ENCODE results near the gene ASCL3.
"Not testable (repeated sequence)": the region's sequence is repeated elsewhere in the genome, so short reads cannot be mapped to it uniquely, and the experiment has no call there.

Gene ASCL3

DNA sequence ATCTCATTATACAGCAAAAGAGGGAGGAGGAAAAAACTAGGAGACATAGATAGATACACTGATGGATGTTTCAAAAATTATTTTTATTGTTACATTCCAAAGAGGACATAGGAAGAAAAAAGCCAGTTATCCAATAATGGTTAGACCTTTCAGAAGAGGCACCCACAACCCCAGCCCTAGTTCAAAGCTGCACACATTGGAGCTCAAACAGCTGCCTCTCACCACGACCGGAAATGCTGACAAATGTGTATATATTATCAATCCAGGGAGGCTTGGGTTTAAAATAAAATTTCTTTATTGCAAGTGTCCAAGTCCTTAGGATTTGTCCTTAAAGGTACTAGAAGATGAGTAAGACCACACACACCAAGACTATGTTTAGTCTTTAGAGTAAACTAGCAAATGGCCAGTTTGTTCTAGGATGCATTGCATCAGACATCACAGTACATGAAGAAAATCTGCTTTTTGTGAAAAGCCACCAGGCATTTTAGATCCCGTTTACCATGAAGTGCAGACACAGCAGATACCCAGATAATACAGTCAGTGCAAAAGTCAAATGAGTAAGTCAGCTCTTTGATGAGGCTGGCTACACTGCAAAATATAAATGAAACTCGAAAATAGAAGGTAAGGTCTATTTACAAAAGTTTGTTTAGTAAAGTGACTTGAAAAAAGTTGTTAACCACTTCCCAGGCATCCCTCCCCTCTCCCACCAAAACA, 4.6 kb upstream of the ASCL3 start:
- no peak for FAIRE-seq

DNA sequence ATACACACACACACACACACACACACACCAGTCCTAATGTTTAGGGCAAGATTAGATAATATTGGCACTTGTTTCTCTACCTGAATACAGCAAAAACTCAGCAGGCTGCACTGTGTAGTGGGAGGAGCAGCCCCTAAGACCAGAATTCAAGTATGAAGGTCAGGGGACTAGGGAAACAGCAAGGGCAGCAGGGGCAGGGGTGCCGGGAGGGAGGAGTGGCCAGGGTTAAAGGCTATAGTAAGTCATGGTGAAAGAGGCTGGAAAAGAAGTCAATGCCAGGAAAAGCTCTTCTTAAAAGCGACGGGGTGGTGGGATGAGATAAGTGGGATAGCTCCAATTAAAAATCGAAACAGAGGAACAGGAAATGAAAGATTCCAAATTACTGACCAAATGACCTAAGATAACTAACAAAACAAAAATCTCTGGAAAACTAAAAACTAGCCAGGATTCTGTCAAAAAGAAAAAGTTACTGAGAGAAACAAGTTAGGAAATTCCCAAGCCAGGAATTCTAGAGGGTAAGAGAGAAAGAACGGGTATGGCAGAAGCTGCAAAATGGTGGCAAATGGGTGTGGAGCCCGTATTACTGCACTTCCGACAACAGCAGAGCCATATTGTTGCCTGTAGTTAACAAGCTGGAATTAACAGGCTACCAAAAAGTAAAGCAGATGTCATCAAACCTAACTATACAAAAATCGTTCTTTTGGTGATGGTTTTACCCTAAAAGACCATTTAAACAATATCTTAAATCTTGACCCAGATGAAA, 1.3 kb downstream of the ASCL3 start:
- FAIRE-seq: no peak

DNA sequence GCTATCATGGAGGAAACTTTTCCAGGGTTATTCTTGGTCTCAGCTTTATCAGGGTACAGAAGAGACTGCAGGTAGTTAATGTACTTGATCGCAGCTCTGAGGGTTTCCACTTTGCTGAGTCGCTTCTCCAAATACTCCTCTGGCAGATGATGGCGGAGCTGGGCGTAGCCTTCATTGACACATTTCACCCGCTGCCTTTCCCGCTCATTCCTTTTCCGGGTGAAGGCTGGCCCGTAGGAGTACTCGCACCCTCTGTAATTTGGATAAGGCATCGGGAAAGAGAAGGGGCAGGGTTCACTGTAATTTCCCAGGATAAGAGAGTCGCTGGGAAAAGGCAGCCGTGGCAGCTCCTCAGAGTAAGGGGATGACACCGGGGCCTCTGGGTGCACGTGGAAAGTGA, 5.2 kb downstream of the ASCL3 start:
- FAIRE-seq: no peak

DNA sequence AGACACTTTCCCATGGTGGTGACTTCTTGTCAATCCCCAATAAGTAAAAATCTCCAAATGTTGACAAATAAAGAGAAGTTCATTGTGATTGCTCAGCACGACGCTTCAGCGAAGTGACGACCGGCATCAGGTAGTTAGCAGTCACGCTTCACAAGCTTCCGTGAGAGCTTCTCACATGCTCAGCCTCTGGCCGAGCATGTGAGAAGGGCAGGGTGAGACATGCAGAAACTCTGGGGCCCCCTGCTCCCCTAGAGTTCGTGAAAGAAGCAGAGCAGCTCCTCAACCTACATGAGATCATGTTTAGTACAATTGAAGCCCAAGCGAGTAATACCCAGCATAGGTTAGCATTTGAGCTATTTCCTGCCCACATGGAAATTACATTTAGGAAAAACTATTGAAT, 5.7 kb downstream of the ASCL3 start:
- FAIRE-seq: no peak

DNA sequence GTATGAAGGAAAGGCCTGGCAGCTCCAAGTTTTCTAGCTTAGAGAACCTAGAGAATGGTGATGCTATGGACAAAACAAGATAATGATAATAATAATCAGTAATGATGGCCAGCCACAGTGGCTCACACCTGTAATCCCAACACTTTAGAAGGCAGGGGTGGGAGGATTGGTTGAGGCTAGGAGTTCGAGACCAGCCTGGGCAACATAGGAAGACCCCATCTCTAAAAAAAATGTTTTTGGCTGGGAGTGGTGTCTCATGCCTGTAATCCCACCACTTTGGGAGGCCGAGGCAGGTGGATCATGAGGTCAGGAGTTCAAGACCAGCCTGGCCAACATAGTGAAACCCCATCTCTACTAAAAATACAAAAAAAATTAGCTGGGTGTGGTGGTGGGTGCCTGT, 7.0 kb downstream of the ASCL3 start:
- not testable (repeated sequence) for FAIRE-seq

DNA sequence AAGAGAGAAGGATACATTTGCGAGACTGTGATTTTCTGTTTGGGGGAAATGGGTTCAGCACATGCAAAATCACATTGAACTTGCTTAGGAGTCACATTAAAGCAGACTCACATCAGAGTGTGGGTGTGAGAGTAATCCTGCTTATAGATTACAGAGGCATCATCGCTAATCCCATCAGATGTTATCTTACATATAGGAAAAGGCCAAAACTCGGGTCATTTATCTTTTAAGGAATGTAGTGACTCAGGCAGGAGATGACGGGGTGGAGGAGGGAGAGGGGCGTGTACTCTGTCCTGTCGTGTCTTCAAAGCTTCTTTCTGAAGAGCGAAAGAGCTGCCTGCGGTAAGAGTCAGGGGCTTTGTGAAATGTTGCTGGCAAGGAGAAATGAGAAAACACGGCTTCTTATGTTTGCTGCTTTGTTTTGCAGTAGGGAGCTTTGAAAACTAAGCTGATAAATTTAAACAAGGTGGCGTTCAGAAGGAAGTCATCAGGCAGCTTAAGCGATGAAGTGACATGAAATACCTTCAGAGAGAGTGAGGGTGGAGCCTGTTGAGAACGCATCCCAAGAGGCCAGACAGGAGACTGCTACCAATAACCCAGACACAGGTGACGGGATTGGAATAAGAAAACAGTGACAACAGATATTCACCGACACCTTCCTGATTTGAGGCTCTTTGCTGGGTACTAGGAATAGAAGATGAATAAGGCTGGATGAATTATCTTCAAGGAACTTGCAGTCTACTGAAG, 7.9 kb downstream of the ASCL3 start:
- FAIRE-seq: no peak

DNA sequence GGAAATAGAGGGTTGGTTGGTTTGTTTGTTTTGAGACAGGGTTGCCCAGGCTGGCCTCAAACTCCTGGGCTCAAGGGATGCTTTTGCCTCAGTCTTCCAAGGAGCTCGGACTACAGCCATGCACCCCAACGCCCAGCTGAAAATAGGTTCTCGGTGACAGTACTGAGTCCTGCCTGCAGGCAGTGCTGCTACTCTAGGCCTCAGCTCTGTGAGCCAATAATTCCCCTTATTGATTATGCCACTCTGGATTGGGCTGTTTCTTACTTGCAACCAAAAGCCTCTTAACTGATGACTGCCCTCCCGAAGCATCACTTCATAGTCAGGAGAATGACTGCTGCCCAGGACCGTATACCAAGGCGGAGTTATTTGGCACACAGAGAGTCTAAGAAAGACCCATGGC, 8.9 kb downstream of the ASCL3 start:
- no peak for FAIRE-seq

DNA sequence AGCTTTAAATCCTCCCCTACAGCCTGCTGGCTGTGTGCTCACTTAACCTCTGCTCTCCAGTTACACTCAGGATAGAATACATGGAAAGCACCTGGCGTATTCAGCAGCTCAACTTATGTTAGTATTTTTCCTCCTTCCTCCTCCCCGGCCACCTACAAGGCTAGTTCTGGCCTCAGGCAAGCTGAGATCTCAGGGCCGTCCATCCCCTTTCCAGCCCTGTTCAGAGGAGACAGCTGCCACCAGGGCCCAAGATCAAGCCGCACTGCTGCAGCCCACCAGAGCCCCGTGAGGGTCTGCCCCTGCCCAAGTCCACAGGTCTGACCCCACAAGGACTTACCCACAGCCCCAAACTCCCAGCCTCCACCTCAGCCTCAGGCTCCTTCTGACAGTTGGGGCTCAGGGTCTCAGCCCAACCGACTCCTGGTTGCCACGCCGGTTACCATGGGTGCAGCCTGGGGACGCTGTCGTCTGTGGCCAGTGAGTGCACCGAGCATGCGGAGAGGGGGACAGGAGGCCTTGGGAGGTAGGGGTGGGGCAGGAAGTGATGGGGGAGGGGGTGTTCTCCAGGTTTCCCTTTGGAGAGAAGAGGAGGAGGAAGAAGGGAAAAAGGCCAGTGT, 10.1 kb downstream of the ASCL3 start, which contains the start of gene C11orf16:
TSS of gene C11orf16 (minus strand) at position 384 of the 617 bp plus-strand sequence. CDS start 639 bp downstream, outside the sequence.
- FAIRE-seq: no peak

DNA sequence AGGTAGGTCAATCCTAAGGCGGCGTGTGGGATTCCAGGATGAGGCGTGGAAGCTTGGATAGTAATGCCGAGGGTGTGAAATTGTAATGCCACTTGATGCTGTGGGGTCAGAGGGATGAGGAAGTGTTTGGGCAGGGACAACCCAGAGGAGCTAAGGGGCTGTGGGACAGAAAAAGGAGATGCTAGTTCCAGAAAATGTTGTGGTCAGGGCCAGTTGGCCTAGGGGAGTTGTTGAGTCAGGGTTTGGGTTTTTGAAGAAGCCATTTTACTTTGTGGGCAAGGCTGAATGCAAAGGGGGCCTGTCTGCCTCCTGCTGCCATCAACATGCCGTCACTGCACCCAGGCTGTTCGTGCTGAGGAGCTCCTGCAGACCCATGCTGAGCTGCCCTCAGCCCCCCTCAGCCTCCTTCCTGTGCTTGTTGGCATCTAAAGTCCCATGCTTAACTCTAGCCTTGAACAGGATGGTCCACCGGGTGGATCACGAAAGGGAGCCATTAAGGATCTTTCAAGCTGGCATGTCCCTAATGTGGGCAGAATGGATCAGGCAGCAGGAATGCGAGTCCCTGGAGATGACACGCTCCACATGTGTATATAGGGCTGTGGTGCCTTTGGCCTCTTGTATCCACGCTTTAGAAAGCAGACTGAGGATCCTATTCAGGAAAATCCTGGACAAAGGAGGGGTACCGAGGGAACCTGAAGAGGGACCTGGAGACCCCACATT, 12.2 kb downstream of the ASCL3 start:
- no peak for FAIRE-seq

DNA sequence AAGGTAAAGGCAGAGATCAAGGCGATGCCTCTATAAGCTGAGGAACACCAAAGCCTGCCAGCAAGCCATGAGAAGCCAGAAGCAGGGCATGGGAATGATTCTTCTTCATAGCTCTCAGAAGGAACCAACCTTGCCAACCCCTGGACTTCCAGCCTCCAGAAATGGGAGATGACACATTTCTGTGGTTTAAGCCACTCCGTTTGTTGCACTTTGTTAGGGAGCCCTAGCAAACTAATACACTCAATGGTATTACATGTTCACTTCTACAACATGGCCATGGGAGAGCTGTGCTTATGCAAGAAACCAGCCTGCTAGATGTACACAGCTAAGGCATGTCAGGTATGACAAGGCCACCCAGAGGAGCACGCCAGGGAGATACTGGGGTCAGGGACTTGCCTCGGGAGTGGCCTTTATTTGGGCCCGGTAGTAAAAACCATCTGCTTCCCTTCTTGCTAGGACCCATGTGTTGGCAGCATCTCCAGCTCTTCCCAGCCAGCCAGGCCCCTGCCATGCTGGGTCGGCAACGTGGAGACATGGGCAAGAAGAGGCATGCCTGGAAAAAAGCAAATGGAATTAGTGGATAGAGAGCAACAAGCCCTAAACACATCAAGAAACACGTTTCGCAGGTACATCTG, 13.7 kb downstream of the ASCL3 start:
- no peak for FAIRE-seq

DNA sequence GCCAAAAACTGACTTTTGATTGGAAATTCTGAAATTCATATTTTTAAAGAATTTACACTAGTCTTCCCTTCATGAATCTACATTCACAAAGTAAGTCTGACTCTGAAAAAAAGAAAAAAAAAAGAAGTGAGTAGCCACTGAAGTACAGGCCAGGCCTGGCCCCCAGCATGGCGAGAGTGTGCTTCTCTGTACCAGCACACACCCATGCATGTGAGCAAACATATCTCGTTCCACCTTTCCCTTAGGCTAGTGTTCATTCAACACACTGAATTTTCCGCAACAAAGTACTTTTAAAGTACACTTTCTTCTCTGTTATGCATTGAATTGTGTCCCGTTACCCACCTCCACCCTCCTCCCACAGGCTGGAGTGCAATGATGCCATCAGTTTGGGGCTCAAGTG, 14.6 kb downstream of the ASCL3 start:
- FAIRE-seq: no peak

DNA sequence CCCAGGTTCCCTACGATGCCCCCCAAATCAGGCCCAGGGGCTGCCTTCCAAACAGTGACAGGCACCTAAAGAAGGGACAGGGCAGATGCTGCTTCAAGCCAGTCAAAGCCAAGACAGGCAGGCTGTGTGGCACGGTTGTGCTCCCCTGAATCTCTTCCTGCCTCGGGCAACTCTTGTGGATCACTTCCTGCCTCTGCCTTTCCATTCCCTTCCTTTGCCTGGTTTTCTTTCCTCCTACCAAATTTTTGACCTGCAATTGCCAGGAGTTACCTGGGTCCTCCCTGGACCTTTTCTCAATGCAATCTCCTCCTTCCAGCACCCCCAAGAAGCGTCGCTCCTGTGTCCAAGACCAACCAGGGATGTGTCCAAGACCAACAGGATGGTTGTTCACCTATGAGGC, 15.6 kb downstream of the ASCL3 start:
- no peak for FAIRE-seq

DNA sequence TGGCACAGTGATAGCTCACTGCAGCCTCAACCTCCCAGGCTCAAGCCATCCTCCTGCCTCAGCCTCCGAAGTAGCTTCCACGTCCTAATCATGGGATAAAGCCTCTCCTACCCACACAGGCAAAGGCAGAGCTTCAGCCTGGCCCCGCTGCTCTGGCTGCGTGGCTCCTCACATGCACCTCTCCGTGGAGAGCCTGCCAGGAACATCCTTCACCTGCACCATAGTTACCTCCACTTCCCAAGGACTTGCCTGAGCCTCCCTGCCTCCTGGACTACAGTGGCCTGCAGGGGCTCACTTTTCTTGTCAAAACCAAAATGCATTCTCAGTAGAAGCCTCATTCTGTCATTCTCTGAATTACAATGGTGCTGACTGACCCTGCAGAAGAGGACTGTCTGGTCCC, 16.6 kb downstream of the ASCL3 start:
- no peak for FAIRE-seq

DNA sequence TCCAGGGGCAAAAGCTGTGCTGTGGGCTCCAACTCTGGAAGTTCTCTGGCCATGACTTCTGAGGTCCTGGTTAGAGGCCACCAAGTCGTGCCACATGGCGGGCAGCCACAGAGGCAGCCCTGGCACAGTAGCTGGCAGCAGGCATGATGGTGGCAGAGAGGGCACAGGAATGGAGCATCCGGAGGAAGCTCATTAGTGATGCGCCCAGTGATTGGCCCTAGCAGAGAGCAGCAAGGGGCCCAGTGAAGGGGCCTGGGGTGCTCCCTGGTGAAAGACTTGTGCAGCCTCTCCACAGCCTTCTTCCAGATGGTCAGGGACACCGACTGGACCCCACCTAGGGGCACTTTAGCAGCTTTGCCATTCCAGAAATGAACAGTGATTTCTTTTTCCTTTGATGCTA, 17.1 kb downstream of the ASCL3 start:
- no peak for FAIRE-seq

DNA sequence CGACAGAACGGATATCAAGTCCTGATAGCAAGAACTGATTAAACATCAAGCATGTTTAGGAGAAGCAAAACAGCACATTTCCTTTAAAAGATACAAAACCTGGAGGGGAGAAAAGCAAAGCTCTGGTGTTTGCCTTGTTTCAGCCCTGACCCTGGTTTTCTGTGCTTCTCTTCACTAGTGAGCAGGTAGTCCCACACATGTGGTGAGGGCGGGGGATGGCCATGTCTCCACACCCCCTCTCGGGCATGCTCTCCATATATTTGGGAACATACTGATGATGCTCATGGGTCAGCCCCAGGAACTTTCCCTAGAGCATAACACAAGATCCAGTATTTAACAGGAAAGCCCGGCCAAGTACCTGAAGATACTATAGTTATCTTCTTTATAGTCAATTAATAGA, 20.1 kb downstream of the ASCL3 start:
- FAIRE-seq: no peak

DNA sequence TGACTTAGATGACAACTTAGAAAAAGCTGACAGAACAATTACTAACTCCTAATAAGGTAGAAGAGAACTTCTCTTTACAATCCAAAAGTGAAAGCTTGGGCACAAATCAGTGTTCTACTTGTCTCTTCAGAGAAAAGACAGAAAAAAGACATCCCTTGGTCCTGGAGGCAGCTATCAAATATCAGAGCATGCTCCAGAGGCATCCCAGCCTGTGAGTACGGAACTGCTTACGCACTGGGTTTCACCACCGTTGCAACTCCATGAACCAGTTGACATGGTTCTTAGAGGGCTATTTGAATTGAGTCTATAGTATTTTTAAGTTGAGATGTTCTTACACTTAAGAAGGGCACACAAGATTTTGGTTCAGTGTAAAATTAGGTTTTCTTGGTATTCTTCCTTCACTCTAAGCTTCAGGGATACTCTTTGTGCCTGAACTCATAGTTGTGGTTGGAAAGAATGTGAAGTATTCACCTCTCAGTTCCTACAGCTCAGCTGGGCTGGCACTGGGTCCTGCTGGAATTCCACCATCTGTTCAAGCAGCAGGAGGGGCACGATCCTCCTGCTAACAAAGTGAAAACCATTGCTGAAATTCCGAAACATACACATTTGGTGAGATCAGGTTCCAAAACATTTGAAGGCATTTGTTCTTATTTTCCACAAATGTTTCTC, 25.5 kb downstream of the ASCL3 start:
- no peak for FAIRE-seq

DNA sequence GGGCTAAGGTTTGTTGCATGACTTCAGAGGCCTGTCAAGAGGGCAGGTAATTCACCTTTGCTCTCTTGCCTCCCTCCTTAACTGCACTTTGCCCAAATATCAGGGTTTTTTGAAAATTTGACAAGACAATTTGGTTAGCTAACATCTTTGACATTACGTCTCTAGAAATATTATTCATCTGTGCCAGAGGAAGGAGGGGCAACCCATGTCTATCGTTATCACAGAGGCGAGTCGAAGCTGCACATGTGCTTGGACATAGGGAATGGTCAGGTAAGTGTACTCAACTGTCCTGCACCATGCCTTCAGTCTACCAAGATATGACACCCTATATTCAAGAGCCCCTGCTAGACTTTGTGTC, 28.2 kb downstream of the ASCL3 start:
- FAIRE-seq: no peak

DNA sequence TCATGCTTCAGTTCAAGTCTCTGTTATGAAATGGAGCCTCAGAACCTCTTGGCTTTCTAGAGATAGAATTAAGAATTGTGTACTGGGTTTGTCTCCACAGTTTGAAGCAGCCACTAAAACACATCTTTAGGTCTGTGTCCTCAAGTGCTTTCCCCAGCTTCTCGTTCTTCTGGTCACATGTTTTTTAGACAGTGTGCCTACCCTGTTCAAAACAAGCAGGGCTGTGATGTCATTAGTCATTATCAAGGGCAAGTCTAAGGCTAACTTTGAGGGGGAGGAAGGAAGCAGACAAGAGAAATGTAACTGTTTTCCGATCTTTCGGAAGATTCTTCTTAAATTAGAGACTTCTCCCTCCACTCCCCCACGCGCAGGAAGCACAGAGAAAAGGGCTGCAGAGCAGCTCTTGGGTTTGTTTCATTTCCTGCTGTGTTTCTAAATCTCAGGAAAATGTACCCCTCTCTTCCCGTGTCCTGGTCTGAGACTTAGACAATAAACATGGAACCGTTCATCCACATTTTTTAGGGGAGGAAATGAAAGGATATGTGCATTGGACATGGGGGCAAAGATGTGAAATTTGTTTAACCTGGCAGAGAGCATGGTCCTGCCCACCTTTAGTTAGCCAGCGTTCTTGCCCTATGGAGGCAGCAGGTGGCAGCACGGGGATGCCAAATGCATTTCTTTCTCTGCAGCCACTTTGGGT, 28.7 kb downstream of the ASCL3 start:
- no peak for FAIRE-seq

DNA sequence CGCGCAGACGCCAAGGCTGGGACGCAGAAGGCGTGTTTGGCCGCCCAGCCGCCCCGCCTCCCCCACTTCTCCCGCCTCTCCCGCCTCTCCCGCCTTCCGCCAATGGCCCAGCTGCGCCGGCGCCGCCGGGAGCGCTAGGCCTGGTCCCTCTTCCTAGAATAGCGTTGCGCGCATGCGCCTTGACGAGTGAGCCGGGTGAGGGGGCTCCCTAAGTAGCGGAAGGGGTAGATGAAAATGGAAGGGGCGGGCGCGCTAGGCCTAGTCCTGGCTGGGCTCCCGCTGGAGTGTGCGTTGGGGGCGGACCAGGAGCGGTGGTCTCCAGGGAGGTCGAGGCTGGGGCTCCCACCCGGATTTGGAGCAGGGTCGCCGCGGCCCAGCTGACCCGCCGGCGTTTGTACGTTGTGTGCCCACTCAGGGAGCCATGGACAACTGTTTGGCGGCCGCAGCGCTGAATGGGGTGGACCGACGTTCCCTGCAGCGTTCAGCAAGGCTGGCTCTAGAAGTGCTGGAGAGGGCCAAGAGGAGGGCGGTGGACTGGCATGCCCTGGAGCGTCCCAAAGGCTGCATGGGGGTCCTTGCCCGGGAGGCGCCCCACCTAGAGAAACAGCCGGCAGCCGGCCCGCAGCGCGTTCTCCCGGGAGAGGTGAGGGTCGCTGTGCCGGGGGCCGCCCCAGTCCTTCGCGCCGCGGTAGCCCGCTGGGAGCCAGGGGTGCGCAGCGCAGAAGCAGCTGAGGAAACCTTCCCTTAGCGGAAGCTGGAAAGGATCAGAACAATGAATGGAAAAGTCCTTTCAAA, 31.6 kb downstream of the ASCL3 start, which contains the start of gene AKIP1:
TSS of gene AKIP1 (plus strand) at position 161 of the 795 bp plus-strand sequence. CDS start at position 422, 261 bp downstream.
- FAIRE-seq: no peak

DNA sequence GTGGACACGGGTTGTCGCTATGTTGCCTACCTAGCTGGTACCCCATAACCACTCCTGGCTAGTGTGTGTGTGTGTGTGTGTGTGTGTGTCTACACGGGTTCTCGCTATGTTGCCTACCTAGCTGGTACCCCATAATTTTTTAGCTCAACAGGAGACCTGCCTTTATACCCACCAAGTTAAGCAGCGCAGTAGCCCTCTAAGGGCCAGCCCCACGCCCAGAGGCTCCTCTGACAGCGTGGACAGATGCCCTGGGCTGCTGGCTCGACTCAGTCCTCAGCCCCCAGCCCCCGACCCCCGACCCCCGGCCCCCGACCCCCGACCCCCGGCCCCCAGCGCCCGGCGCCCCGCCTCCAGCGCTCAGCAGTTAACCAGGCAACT, 32.2 kb downstream of the ASCL3 start:
- no peak for FAIRE-seq
